ENCODE measurements around the gene PLXNA2. TPM values are rescaled to one million over a fixed set of nuclear protein-coding genes. Genes with fewer than 3 reads are reported as not detected.

Gene PLXNA2
- total RNA-seq, 4 donors from 2014 or later, result 26.9 to 54.0 (median 46.1) TPM

- Histone ChIP-seq H3K27me3 (no peaks in the 10 kb centered on the region), H3K36me3 (peaks cover 23 to 100% (median 26%) of the 10 kb centered on the region in 3 donors), H3K4me1 (peaks cover 0 to 1% (median 0%) of the 10 kb centered on the region in 3 donors), H3K27ac (no peak overlapping the region), H3K4me3 (no peak overlapping the region), H3K9me3 (no peaks in the 10 kb centered on the region)
- intact Hi-C loops (cut with DNase I), result no loop called here
- 87 to 95% methylated on average over 2 to 11 of the region's 14 CpGs for WGBS, 2 donors
- TF ChIP-seq CTCF (IDR thresholded peaks at IDR 0.05) (no peak), POLR2A (IDR thresholded peaks at IDR 0.05) (no peak)
- DNase-seq, result no peak
Observed at GRCh38 chr1:208038303-208038702, 205.9 kb downstream of the PLXNA2 start.

GRCh38 chr1:208036918-208037766 lies 207.0 kb downstream of the PLXNA2 start:
- DNase-seq, result no peak
- no peaks in the 10 kb centered on the region for H3K4me1 ChIP-seq
- WGBS, 2 donors, result 76 to 78% methylated on average over 9 of the region's 9 CpGs
- H3K27ac ChIP-seq, result no peak overlapping the region
- no peak overlapping the region for H3K4me3 ChIP-seq
- no peaks in the 10 kb centered on the region for H3K9me3 ChIP-seq
- H3K36me3 ChIP-seq, result peaks cover 13 to 100% (median 32%) of the 10 kb centered on the region in 3 donors
- no peak for TF ChIP-seq POLR2A (IDR thresholded peaks at IDR 0.05)
- no peak for TF ChIP-seq CTCF (IDR thresholded peaks at IDR 0.05)
- no peaks in the 10 kb centered on the region for H3K27me3 ChIP-seq
- intact Hi-C loops (cut with DNase I), result no loop called here

- no peak overlapping the region for H3K4me3 ChIP-seq
- H3K4me1 ChIP-seq, result peaks cover 0 to 8% (median 0%) of the 10 kb centered on the region in 3 donors
- no peak overlapping the region for H3K27ac ChIP-seq
- H3K27me3 ChIP-seq, result no peaks in the 10 kb centered on the region
- no peak for TF ChIP-seq POLR2A (IDR thresholded peaks at IDR 0.05)
- DNase-seq, result no peak
- H3K9me3 ChIP-seq, result no peaks in the 10 kb centered on the region
- peaks cover 6 to 100% (median 28%) of the 10 kb centered on the region in 3 donors for H3K36me3 ChIP-seq
- 83% methylated on average over 8 of the region's 8 CpGs for WGBS, 2 donors
- intact Hi-C loops (cut with DNase I), result no loop called here
Observed at GRCh38 chr1:208036106-208036808, 207.9 kb downstream of the PLXNA2 start.

- Histone ChIP-seq H3K27ac (no peak overlapping the region), H3K4me3 (no peak overlapping the region), H3K27me3 (no peaks in the 10 kb centered on the region), H3K4me1 (peaks cover 0 to 29% (median 19%) of the 10 kb centered on the region in 3 donors), H3K9me3 (no peaks in the 10 kb centered on the region), H3K36me3 (peaks cover 6 to 100% (median 19%) of the 10 kb centered on the region in 3 donors)
- WGBS, 2 donors, result 88 to 92% methylated on average over 2 to 5 of the region's 8 CpGs
- intact Hi-C loops (cut with DNase I), result no loop called here
- TF ChIP-seq CTCF (IDR thresholded peaks at IDR 0.05) (no peak), POLR2A (IDR thresholded peaks at IDR 0.05) (no peak)
- no peak for DNase-seq
Observed at GRCh38 chr1:208034135-208034534, 210.0 kb downstream of the PLXNA2 start.

GRCh38 chr1:208033236-208033635 lies 210.9 kb downstream of the PLXNA2 start:
- TF ChIP-seq POLR2A (IDR thresholded peaks at IDR 0.05) (no peak), CTCF (IDR thresholded peaks at IDR 0.05) (no peak)
- H3K27me3 ChIP-seq, result no peaks in the 10 kb centered on the region
- H3K4me1 ChIP-seq, result peaks cover 0 to 35% (median 21%) of the 10 kb centered on the region in 3 donors
- peaks cover 6 to 100% (median 16%) of the 10 kb centered on the region in 3 donors for H3K36me3 ChIP-seq
- intact Hi-C loops (cut with DNase I), result no loop called here
- no peak overlapping the region for H3K27ac ChIP-seq
- DNase-seq, result no peak
- WGBS, 2 donors, result 93 to 97% methylated on average over 6 to 7 of the region's 10 CpGs
- H3K4me3 ChIP-seq, result no peak overlapping the region
- no peaks in the 10 kb centered on the region for H3K9me3 ChIP-seq

Data from esophagus squamous epithelium (tissue), 5 donors.